HL-60 (cell line): ENCODE measurements around the gene FHAD1.

ENCODE experiments used
- GABPA ChIP-seq: IDR thresholded peaks from 2 replicates; pipeline ENCODE4 v1.6.1; 2012; ENCODE audit warnings: low read depth
- TF ChIP-seq, protein P1 (sequence below): IDR thresholded peaks from one replicate; pipeline ENCODE4 v1.5.1; 2011; ENCODE audit warnings: low read length, control low read depth, inconsistent platforms; ENCODE audit not compliant: insufficient read depth

DNA sequence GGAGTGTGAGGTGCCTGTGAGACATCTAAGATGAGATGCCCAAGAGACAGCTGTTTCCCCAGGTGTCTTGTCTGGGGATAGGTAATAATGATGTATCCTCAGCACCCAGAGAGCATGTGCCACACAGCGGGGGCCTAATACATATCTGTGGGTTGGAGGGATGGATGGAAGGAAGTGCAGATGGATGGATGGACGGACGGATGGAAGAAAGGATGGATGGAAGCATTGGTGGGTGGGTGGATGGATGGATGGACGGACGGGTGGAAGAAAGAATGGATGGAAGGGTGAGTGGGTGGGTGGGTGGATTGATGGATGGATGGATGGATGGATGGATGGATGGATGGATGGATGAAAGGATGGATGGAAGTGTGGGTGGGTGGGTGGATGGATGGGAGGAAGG lies 84.2 kb downstream of the FHAD1 start:
- TF ChIP-seq, protein P1, sequence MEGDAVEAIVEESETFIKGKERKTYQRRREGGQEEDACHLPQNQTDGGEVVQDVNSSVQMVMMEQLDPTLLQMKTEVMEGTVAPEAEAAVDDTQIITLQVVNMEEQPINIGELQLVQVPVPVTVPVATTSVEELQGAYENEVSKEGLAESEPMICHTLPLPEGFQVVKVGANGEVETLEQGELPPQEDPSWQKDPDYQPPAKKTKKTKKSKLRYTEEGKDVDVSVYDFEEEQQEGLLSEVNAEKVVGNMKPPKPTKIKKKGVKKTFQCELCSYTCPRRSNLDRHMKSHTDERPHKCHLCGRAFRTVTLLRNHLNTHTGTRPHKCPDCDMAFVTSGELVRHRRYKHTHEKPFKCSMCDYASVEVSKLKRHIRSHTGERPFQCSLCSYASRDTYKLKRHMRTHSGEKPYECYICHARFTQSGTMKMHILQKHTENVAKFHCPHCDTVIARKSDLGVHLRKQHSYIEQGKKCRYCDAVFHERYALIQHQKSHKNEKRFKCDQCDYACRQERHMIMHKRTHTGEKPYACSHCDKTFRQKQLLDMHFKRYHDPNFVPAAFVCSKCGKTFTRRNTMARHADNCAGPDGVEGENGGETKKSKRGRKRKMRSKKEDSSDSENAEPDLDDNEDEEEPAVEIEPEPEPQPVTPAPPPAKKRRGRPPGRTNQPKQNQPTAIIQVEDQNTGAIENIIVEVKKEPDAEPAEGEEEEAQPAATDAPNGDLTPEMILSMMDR, result no peak
- no peak for TF ChIP-seq GABPA
